OCI-LY7 (cell line): ENCODE data around the gene PEX14. TPM values are rescaled to one million over a fixed set of nuclear protein-coding genes. Genes with fewer than 3 reads are reported as not detected.
A peak's percentile ranks its signal among the peaks of the same experiment; 100 is the strongest.

Experiments
- BruUV-seq: library from RNA; stranded (reverse); fragments of 400-500 nt; replicated peaks from 2 replicates; lab custom pipeline; 2021; lab: Mats Ljungman, UMichigan
- CTCF ChIA-PET: fragments of 300-600 bp; sonication (Branson Sonifier 250); formaldehyde crosslinking; loops from one replicate; lab custom pipeline; 2022; ENCODE audit warnings: antibody characterized with exemption; ENCODE audit not compliant: unreplicated experiment; lab: Charles Lee
- POLR2A ChIA-PET: fragments of 300-600 bp; sonication (Branson Sonifier 250); formaldehyde crosslinking; loops from one replicate; lab custom pipeline; 2022; ENCODE audit warnings: antibody characterized with exemption; lab: Charles Lee
- DNase-seq: peaks from one replicate; pipeline ENCODE4 v3.0.0-alpha.2; 2015; ENCODE audit warnings: low spot score
- H2AFZ ChIP-seq: fragments of 200-600 bp; sonication (generic), shearing (Covaris generic); 2 replicates; pipeline ENCODE4 v1.6.1; 2014; ENCODE audit warnings: mild to moderate bottlenecking, antibody characterized with exemption, low read length, moderate library complexity
- H3K27ac ChIP-seq: fragments of 200-600 bp; sonication (generic); 2 replicates; pipeline ENCODE4 v1.5.1; 2014; ENCODE audit warnings: mixed run types, low read depth, mild to moderate bottlenecking, moderate library complexity, low read length, inconsistent platforms; ENCODE audit not compliant: poor library complexity, severe bottlenecking
- H3K36me3 ChIP-seq: fragments of 200-600 bp; sonication (generic); 2 replicates; pipeline ENCODE4 v1.6.1; 2014; ENCODE audit warnings: mild to moderate bottlenecking, antibody characterized with exemption, low read length, moderate library complexity, mixed read lengths; ENCODE audit not compliant: insufficient read depth
- H3K4me1 ChIP-seq: fragments of 200-600 bp; sonication (generic); 2 replicates; pipeline ENCODE4 v1.5.1; 2014; ENCODE audit warnings: mild to moderate bottlenecking, low read length; ENCODE audit not compliant: insufficient read depth, poor library complexity, severe bottlenecking
- H3K4me2 ChIP-seq: fragments of 200-600 bp; sonication (generic); 2 replicates; pipeline ENCODE4 v1.6.1; 2014; ENCODE audit warnings: mild to moderate bottlenecking, low read length
- H3K4me3 ChIP-seq: fragments of 200-600 bp; sonication (generic); 2 replicates; pipeline ENCODE4 v1.5.1; 2014; ENCODE audit warnings: mild to moderate bottlenecking, low read depth, low read length; ENCODE audit not compliant: poor library complexity, severe bottlenecking
- H3K79me2 ChIP-seq: fragments of 200-600 bp; sonication (generic); 2 replicates; pipeline ENCODE4 v1.6.1; 2016; ENCODE audit warnings: low read depth, mild to moderate bottlenecking, low read length, moderate library complexity, mixed read lengths; ENCODE audit not compliant: insufficient read depth
- H3K9me2 ChIP-seq: fragments of 200-600 bp; sonication (generic); 2 replicates; pipeline ENCODE4 v1.6.1; 2016; ENCODE audit warnings: mild to moderate bottlenecking, low read length, mixed read lengths; ENCODE audit not compliant: insufficient read depth
- H3K9me3 ChIP-seq: fragments of 200-600 bp; sonication (generic); 2 replicates; pipeline ENCODE4 v1.6.1; 2014; ENCODE audit warnings: mild to moderate bottlenecking, mixed run types, low read length, mixed read lengths
- H4K20me1 ChIP-seq: fragments of 200-600 bp; sonication (generic); 2 replicates; pipeline ENCODE4 v1.6.1; 2014; ENCODE audit warnings: mild to moderate bottlenecking, antibody characterized with exemption, low read length, moderate library complexity, mixed read lengths; ENCODE audit not compliant: insufficient read depth
- EZH2phosphoT487 ChIP-seq: fragments of 200-600 bp; sonication (generic); IDR thresholded peaks from 2 replicates; pipeline ENCODE4 v1.6.1; 2018; ENCODE audit warnings: low read depth, borderline replicate concordance, mild to moderate bottlenecking, mixed run types, antibody characterized with exemption, low read length, moderate library complexity, mixed read lengths
- intact Hi-C: fragments of 100-400 bp; cut with micrococcal nuclease; formaldehyde crosslinking; loops from one replicate; pipeline ENCODE4 v1.10.0; 2022; ENCODE audit not compliant: unreplicated experiment
- total RNA-seq, 2 experiments: library from RNA; depleted of rRNA in 1 of 2; stranded (reverse); fragments of >200 nt in 1 of 2; shearing (Covaris generic) in 1 of 2; gene quantifications; 2 replicates each; pipeline ENCODE4 v1.2.3, GENCODE V29; 2014 to 2022
- TF ChIP-seq, protein P1 (sequence below): fragments of 200-600 bp; sonication (generic); conservative IDR thresholded peaks from 2 replicates; pipeline ENCODE4 v1.5.1; 2014; ENCODE audit warnings: mild to moderate bottlenecking, antibody characterized with exemption, low read length, moderate library complexity, mixed read lengths

PEX14 gene
- total RNA-seq, 2 experiments from 2014 or later = 14.6 to 24.3 TPM

- ChIA-PET POLR2A (interaction anchor here (0.6 to 1.6 kb wide), 5 partner anchors 13 to 523 kb away, joined by 3 to 5 read pairs (median 4); no protein-coding TSS in a partner anchor), CTCF (interaction anchor here (0.6 to 0.8 kb wide), 2 partner anchors 34 to 63 kb away, joined by 3 to 5 read pairs; no protein-coding TSS in a partner anchor)
- Histone ChIP-seq H2AFZ (no peak overlapping the region), H3K4me2 (no peak overlapping the region), H4K20me1 (peaks cover 7% of the 10 kb centered on the region), H3K79me2 (peaks cover 13% of the 10 kb centered on the region; the same call in 1 of the 2 replicates), H3K9me2 (no peaks in the 10 kb centered on the region), H3K9me3 (no peaks in the 10 kb centered on the region), H3K36me3 (peaks cover 8% of the 10 kb centered on the region), H3K4me1 (peaks cover 12% of the 10 kb centered on the region), H3K27ac (no peak overlapping the region), H3K4me3 (no peak overlapping the region)
- DNase-seq = no peak
- TF ChIP-seq, protein P1, sequence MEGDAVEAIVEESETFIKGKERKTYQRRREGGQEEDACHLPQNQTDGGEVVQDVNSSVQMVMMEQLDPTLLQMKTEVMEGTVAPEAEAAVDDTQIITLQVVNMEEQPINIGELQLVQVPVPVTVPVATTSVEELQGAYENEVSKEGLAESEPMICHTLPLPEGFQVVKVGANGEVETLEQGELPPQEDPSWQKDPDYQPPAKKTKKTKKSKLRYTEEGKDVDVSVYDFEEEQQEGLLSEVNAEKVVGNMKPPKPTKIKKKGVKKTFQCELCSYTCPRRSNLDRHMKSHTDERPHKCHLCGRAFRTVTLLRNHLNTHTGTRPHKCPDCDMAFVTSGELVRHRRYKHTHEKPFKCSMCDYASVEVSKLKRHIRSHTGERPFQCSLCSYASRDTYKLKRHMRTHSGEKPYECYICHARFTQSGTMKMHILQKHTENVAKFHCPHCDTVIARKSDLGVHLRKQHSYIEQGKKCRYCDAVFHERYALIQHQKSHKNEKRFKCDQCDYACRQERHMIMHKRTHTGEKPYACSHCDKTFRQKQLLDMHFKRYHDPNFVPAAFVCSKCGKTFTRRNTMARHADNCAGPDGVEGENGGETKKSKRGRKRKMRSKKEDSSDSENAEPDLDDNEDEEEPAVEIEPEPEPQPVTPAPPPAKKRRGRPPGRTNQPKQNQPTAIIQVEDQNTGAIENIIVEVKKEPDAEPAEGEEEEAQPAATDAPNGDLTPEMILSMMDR = no peak
- no peak for TF ChIP-seq EZH2phosphoT487
- BruUV-seq = no TSS peak
- intact Hi-C loops = no loop called here
These were observed 15.7 kb downstream of the PEX14 start for GRCh38 chr1:10490286-10490970.

DNA sequence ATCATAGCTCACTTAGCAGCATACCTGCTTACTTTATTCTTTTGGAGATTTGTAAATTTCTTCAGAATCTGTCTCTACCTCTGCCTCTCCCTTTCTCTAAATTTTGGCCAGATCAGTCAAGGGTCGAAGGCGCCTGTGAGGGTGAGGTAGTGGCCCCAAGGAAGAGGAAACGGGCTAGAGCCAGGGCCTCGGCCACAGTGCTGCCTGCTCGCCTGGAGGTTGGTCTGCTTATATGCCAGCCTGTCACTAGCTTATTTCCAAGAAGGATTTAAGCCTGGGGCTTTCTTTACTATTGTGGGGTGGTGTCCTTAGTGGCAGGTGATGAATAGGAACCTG is 19.6 kb downstream of the PEX14 start:
- H2AFZ ChIP-seq = no peak overlapping the region
- DNase-seq = no peak
- H3K9me2 ChIP-seq = no peaks in the 10 kb centered on the region
- CTCF ChIA-PET = interaction anchor here (0.7 to 1.3 kb wide), 2 partner anchors 64 to 66 kb away, joined by 3 to 6 read pairs; partner anchors contain the start of gene CENPS
- no peak for TF ChIP-seq EZH2phosphoT487
- TF ChIP-seq, protein P1 = no peak
- H3K9me3 ChIP-seq = no peaks in the 10 kb centered on the region
- peaks cover 13% of the 10 kb centered on the region for H3K4me1 ChIP-seq
- no peak overlapping the region for H3K4me3 ChIP-seq
- POLR2A ChIA-PET = interaction anchor here (0.9 to 1.6 kb wide), 3 partner anchors 9 to 69 kb away, joined by 3 to 7 read pairs (median 3); no protein-coding TSS in a partner anchor
- no TSS peak for BruUV-seq
- H3K27ac ChIP-seq = no peak overlapping the region
- H3K4me2 ChIP-seq = peak overlapping the region; percentile 87; the same call in 1 of the 2 replicates
- intact Hi-C loops = loop anchor here (1.0 to 2.0 kb wide), 2 partner anchors 64 to 446 kb away; partner anchors contain the start of gene CENPS
- peaks cover 15% of the 10 kb centered on the region for H4K20me1 ChIP-seq
- H3K79me2 ChIP-seq = peaks cover 4% of the 10 kb centered on the region; the same call in 1 of the 2 replicates
- peaks cover 22% of the 10 kb centered on the region; the same call in 1 of the 2 replicates for H3K36me3 ChIP-seq
